Measurements from ENCODE around the gene MATK. TPM values are rescaled to one million over a fixed set of nuclear protein-coding genes. Genes with fewer than 3 reads are reported as not detected.

The MATK gene
- total RNA-seq, 1 experiment from 2014 or later, result not detected

- intact Hi-C loops (cut with micrococcal nuclease), result no loop called here
- ChIA-PET CTCF (no interaction called here), POLR2A (ENCODE audit: unreplicated experiment) (no interaction called here)
- no peaks in the 10 kb centered on the region for H3K9me3 ChIP-seq (ENCODE audit: low read length)
- no peaks in the 10 kb centered on the region for H3K4me1 ChIP-seq (ENCODE audit: insufficient read depth, low read length)
- DNase-seq (peak; percentile 10), ATAC-seq (peak; percentile 27; the same call in 1 of the 2 replicates)
- no peaks in the 10 kb centered on the region for H4K20me1 ChIP-seq (ENCODE audit: low read length)
- no peak overlapping the region for H2AFZ ChIP-seq (ENCODE audit: low read length)
- H3K4me3 ChIP-seq (ENCODE audit: low read length), result no peak overlapping the region
- TF ChIP-seq CTCF (conservative IDR thresholded peaks at IDR 0.05; ENCODE audit: low read depth, low read length), result no peak
- TF ChIP-seq EZH2 (IDR thresholded peaks at IDR 0.05; ENCODE audit: low read length, unreplicated experiment), result no peak
- TF ChIP-seq EZH2phosphoT487 (IDR thresholded peaks at IDR 0.05; ENCODE audit: borderline replicate concordance, low read length), result no peak
- H3F3A ChIP-seq (ENCODE audit: low read length, unreplicated experiment), result no peaks in the 10 kb centered on the region
- no peak overlapping the region for H3K4me2 ChIP-seq (ENCODE audit: low read length)
- no TSS peak for BruUV-seq (replicated peaks)
- H3K9ac ChIP-seq (ENCODE audit: low read length), result no peak overlapping the region
- H3K27me3 ChIP-seq (ENCODE audit: low read length), result no peaks in the 10 kb centered on the region
- H3K9me2 ChIP-seq (replicated peaks; ENCODE audit: low read length), result no peaks in the 10 kb centered on the region
- no peak overlapping the region for H3K27ac ChIP-seq (ENCODE audit: low read length)
- H3K36me3 ChIP-seq (ENCODE audit: low read depth, low read length), result no peaks in the 10 kb centered on the region
- no peaks in the 10 kb centered on the region for H3K79me2 ChIP-seq (ENCODE audit: low read length)
These were observed 15.4 kb upstream of the MATK start for GRCh38 chr19:3801412-3802096.

DNA sequence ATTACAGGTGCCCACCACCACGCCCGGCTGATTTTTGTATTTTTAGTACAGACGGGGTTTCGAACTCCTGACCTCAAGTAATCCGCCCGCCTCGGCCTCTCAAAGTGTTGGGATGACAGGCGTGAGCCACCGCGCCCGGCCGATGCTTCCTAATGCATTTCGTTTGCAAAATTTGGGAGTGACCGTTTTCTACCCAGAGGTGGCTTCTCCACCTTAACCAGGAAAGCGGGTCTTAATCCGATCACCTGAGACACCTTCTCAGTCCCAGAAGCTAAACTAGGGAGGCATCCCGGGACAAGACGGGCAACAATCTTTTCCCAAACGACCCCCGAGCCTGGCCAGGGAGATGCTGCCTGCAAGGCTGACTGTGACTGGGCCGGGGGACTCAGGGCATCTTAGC lies 14.8 kb upstream of the MATK start:
- TF ChIP-seq CTCF (conservative IDR thresholded peaks at IDR 0.05; ENCODE audit: low read depth, low read length), result no peak
- TF ChIP-seq EZH2phosphoT487 (IDR thresholded peaks at IDR 0.05; ENCODE audit: borderline replicate concordance, low read length), result no peak
- TF ChIP-seq EZH2 (IDR thresholded peaks at IDR 0.05; ENCODE audit: low read length, unreplicated experiment), result no peak
- no peaks in the 10 kb centered on the region for H3F3A ChIP-seq (ENCODE audit: low read length, unreplicated experiment)
- ATAC-seq (no peak), DNase-seq (no peak)
- ChIA-PET POLR2A (ENCODE audit: unreplicated experiment) (no interaction called here), CTCF (no interaction called here)
- no peaks in the 10 kb centered on the region for H3K79me2 ChIP-seq (ENCODE audit: low read length)
- H3K27me3 ChIP-seq (ENCODE audit: low read length), result no peaks in the 10 kb centered on the region
- H3K4me3 ChIP-seq (ENCODE audit: low read length), result no peak overlapping the region
- H3K4me1 ChIP-seq (ENCODE audit: insufficient read depth, low read length), result no peaks in the 10 kb centered on the region
- H2AFZ ChIP-seq (ENCODE audit: low read length), result no peak overlapping the region
- no peaks in the 10 kb centered on the region for H3K9me3 ChIP-seq (ENCODE audit: low read length)
- no peak overlapping the region for H3K27ac ChIP-seq (ENCODE audit: low read length)
- no peak overlapping the region for H3K4me2 ChIP-seq (ENCODE audit: low read length)
- no peaks in the 10 kb centered on the region for H4K20me1 ChIP-seq (ENCODE audit: low read length)
- no TSS peak for BruUV-seq (replicated peaks)
- no peaks in the 10 kb centered on the region for H3K9me2 ChIP-seq (replicated peaks; ENCODE audit: low read length)
- no peak overlapping the region for H3K9ac ChIP-seq (ENCODE audit: low read length)
- H3K36me3 ChIP-seq (ENCODE audit: low read depth, low read length), result no peaks in the 10 kb centered on the region
- intact Hi-C loops (cut with micrococcal nuclease), result no loop called here

GRCh38 chr19:3798137-3798536 lies 12.0 kb upstream of the MATK start:
- ATAC-seq (no peak), DNase-seq (no peak)
- Histone ChIP-seq H3F3A (ENCODE audit: low read length, unreplicated experiment) (no peaks in the 10 kb centered on the region), H3K9me2 (replicated peaks; ENCODE audit: low read length) (no peaks in the 10 kb centered on the region), H3K27ac (ENCODE audit: low read length) (no peak overlapping the region), H3K27me3 (ENCODE audit: low read length) (no peaks in the 10 kb centered on the region), H2AFZ (ENCODE audit: low read length) (no peak overlapping the region), H3K9ac (ENCODE audit: low read length) (no peak overlapping the region), H4K20me1 (ENCODE audit: low read length) (no peaks in the 10 kb centered on the region), H3K4me1 (ENCODE audit: insufficient read depth, low read length) (no peaks in the 10 kb centered on the region), H3K4me2 (ENCODE audit: low read length) (no peak overlapping the region), H3K9me3 (ENCODE audit: low read length) (no peaks in the 10 kb centered on the region), H3K4me3 (ENCODE audit: low read length) (no peak overlapping the region), H3K36me3 (ENCODE audit: low read depth, low read length) (no peaks in the 10 kb centered on the region), H3K79me2 (ENCODE audit: low read length) (no peaks in the 10 kb centered on the region)
- BruUV-seq (replicated peaks), result no TSS peak
- TF ChIP-seq EZH2phosphoT487 (IDR thresholded peaks at IDR 0.05; ENCODE audit: borderline replicate concordance, low read length), result no peak
- TF ChIP-seq EZH2 (IDR thresholded peaks at IDR 0.05; ENCODE audit: low read length, unreplicated experiment), result no peak
- no peak for TF ChIP-seq CTCF (conservative IDR thresholded peaks at IDR 0.05; ENCODE audit: low read depth, low read length)
- POLR2A ChIA-PET (ENCODE audit: unreplicated experiment), result no interaction called here
- intact Hi-C loops (cut with micrococcal nuclease), result no loop called here
- CTCF ChIA-PET, result no interaction called here
